PFSK-1 (cell line): Measurements from ENCODE around the gene TDO2.

ENCODE experiments used
- FOXP2 ChIP-seq: optimal IDR thresholded peaks from 2 replicates; pipeline ENCODE3; 2011; ENCODE audit warnings: borderline replicate concordance, control low read depth, inconsistent platforms; ENCODE audit not compliant: insufficient read depth; ENCODE audit errors: extremely low read length, extremely low read depth
- POLR2AphosphoS5 ChIP-seq: IDR thresholded peaks from 2 replicates; pipeline ENCODE4 v1.6.1; 2012; ENCODE audit warnings: low read depth, mild to moderate bottlenecking, control low read depth, low read length, moderate library complexity
- REST ChIP-seq, 2 experiments: IDR thresholded peaks; 2 replicates each; pipeline versions ENCODE4 v1.6.1 to v1.8.0; 2011 to 2012; ENCODE audit warnings: low read depth in 2 of 2, low read length in 2 of 2, control low read depth in 1 of 2, inconsistent platforms in 1 of 2, mild to moderate bottlenecking in 1 of 2, moderate library complexity in 1 of 2; ENCODE audit not compliant: insufficient read depth in 1 of 2
- SIN3A ChIP-seq: IDR thresholded peaks from 2 replicates; pipeline ENCODE4 v1.6.1; 2012; ENCODE audit warnings: mild to moderate bottlenecking, low read length, moderate library complexity, borderline replicate concordance; ENCODE audit not compliant: insufficient read depth
- TAF1 ChIP-seq: IDR thresholded peaks from 2 replicates; pipeline ENCODE4 v1.6.1; 2012; ENCODE audit warnings: low read length, control low read depth, borderline replicate concordance; ENCODE audit not compliant: insufficient read depth

TDO2 gene

GRCh38 chr4:155935389-155935986 is 32.0 kb downstream of the TDO2 start:
- no peak for TF ChIP-seq SIN3A
- no peak for TF ChIP-seq POLR2AphosphoS5
- TF ChIP-seq REST (IDR thresholded peaks at IDR 0.05; ENCODE audit: insufficient read depth in 1 of 2, low read depth in 2 of 2, low read length in 2 of 2): no peak
- no peak for TF ChIP-seq TAF1
- TF ChIP-seq FOXP2: no peak

- TF ChIP-seq TAF1 (no peak), SIN3A (no peak), FOXP2 (no peak), POLR2AphosphoS5 (no peak), REST (IDR thresholded peaks at IDR 0.05; ENCODE audit: insufficient read depth in 1 of 2, low read depth in 2 of 2, low read length in 2 of 2) (no peak)
Measured at GRCh38 chr4:155941085-155941790, 37.7 kb downstream of the TDO2 start.

- no peak for TF ChIP-seq POLR2AphosphoS5
- TF ChIP-seq SIN3A: no peak
- no peak for TF ChIP-seq FOXP2
- TF ChIP-seq TAF1: no peak
- no peak for TF ChIP-seq REST (IDR thresholded peaks at IDR 0.05; ENCODE audit: insufficient read depth in 1 of 2, low read depth in 2 of 2, low read length in 2 of 2)
Measured at GRCh38 chr4:155941820-155942219, 38.3 kb downstream of the TDO2 start.

GRCh38 chr4:155943605-155944291 is 40.3 kb downstream of the TDO2 start:
- TF ChIP-seq TAF1 (no peak), SIN3A (no peak), POLR2AphosphoS5 (no peak), REST (IDR thresholded peaks at IDR 0.05; ENCODE audit: insufficient read depth in 1 of 2, low read depth in 2 of 2, low read length in 2 of 2) (no peak), FOXP2 (no peak)
